Common myeloid progenitor, CD34-positive (primary cell): ENCODE results near the gene FGF7.

Experiments
- CTCF ChIA-PET: fragments of 350-600 bp; sonication (Branson Sonifier 250); formaldehyde crosslinking; loops from one replicate; lab custom pipeline; 2021; ENCODE audit warnings: antibody characterized with exemption; lab: Charles Lee
- POLR2A ChIA-PET: fragments of 350-600 bp; sonication (Branson Sonifier 250); formaldehyde crosslinking; loops from one replicate; lab custom pipeline; 2021; ENCODE audit warnings: antibody characterized with exemption; lab: Charles Lee
- DNase-seq, 3 donors: peaks; one replicate each; pipeline versions ENCODE4 v3.0.0 to v3.0.0-alpha.2; 2013
- H3K27ac ChIP-seq, 2 experiments: 1 replicate in 1 of 2; 2 replicates in 1 of 2; pipeline ENCODE4 v1.7.0; 2013; ENCODE audit warnings: inconsistent platforms in 2 of 2, low read length in 2 of 2, mild to moderate bottlenecking in 2 of 2, low read depth in 1 of 2, moderate library complexity in 1 of 2; ENCODE audit not compliant: severe bottlenecking in 2 of 2, insufficient read depth in 1 of 2, poor library complexity in 1 of 2
- H3K27me3 ChIP-seq, 5 experiments: replicated peaks in 2 of 5; 1 replicate in 3 of 5; 2 replicates in 2 of 5; pipeline versions ENCODE4 v1.6.1 to v1.7.0; 2013; ENCODE audit warnings: low read length in 4 of 5, mild to moderate bottlenecking in 2 of 5, moderate library complexity in 2 of 5, inconsistent platforms in 1 of 5; ENCODE audit not compliant: insufficient read depth in 5 of 5, control insufficient read depth in 4 of 5
- H3K36me3 ChIP-seq, 4 experiments: 1 replicate in 2 of 4; 2 replicates in 2 of 4; pipeline versions ENCODE4 v1.6.1 to v1.7.0; 2013; ENCODE audit warnings: low read length in 3 of 4, control low read depth in 1 of 4, mild to moderate bottlenecking in 1 of 4; ENCODE audit not compliant: control insufficient read depth in 4 of 4, insufficient read depth in 4 of 4
- H3K4me1 ChIP-seq, 4 experiments: 1 replicate in 3 of 4; 2 replicates in 1 of 4; pipeline versions ENCODE4 v1.6.1 to v1.7.1; 2013; ENCODE audit warnings: low read length in 3 of 4, mild to moderate bottlenecking in 3 of 4, control low read depth in 1 of 4, inconsistent platforms in 1 of 4, moderate library complexity in 1 of 4; ENCODE audit not compliant: control insufficient read depth in 4 of 4, insufficient read depth in 4 of 4; ENCODE audit errors: control extremely low read depth in 1 of 4
- H3K4me3 ChIP-seq, 7 experiments: 1 replicate in 4 of 7; 2 replicates in 3 of 7; pipeline versions ENCODE4 v1.5.1 to v1.7.0; 2013; ENCODE audit warnings: mild to moderate bottlenecking in 7 of 7, low read length in 6 of 7, moderate library complexity in 6 of 7, inconsistent platforms in 2 of 7, low read depth in 2 of 7, control low read depth in 1 of 7; ENCODE audit not compliant: insufficient read depth in 4 of 7, control insufficient read depth in 1 of 7; ENCODE audit errors: extremely low read depth in 1 of 7
- H3K9me3 ChIP-seq, 5 experiments: 1 replicate in 4 of 5; 2 replicates in 1 of 5; pipeline versions ENCODE4 v1.6.1 to v1.7.1; 2013; ENCODE audit warnings: low read length in 4 of 5, mild to moderate bottlenecking in 2 of 5, inconsistent platforms in 1 of 5, low read depth in 1 of 5, moderate library complexity in 1 of 5; ENCODE audit not compliant: control insufficient read depth in 4 of 5, insufficient read depth in 2 of 5; ENCODE audit errors: control extremely low read depth in 1 of 5
- WGBS: methylation state at CpG from one replicate; pipeline ENCODE4 v1.1.5; 2013; ENCODE audit not compliant: insufficient coverage; 5-methylcytosine and 5-hydroxymethylcytosine counted together

FGF7 gene

DNA sequence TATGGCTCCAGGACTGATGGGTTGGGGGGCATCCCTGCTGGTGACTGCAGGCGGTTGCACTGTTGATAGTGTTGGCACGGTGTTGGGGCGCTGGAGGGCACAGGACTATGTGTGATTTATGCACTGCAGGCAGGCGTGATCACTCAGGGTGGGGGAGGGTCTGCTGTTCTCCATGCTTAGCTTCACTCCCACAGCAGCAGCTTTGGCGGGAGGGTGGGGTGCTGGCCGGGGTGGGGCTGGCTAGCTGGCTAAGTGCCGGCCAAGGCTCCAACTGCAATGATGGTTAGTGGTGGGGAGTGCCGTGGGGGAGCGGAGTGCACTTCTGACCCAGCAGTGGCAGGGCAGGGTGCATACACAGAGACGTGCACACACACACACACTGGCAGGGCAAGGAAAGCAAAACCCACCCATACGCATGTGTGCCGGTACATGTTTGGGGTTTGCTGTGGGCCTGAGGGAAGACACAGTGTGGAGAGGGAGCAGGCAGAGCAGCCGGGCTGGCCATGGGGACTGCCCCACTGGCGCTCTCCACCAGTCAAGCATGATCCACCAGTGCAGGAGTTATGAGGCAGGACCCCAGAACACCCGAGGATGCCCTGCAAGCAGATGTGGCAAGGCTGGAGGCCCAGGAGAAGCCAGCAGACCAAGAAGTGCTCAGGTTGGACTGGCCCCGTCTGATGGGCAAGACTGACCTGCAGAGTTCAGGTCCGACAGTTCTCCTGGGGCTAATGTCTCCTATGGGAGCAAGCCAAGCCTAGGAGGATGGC is 16.5 kb upstream of the FGF7 start:
- no peak overlapping the region for H3K4me3 ChIP-seq
- H3K4me1 ChIP-seq = no peaks in the 10 kb centered on the region
- no peak overlapping the region for H3K27ac ChIP-seq
- H3K9me3 ChIP-seq = peaks cover 0 to 2% (median 0%) of the 10 kb centered on the region in 5 experiments
- ChIA-PET POLR2A (no interaction called here), CTCF (no interaction called here)
- H3K27me3 ChIP-seq = no peaks in the 10 kb centered on the region
- no peak for DNase-seq
- H3K36me3 ChIP-seq = no peaks in the 10 kb centered on the region
- 96% methylated on average over 13 of the region's 17 CpGs for WGBS

DNA sequence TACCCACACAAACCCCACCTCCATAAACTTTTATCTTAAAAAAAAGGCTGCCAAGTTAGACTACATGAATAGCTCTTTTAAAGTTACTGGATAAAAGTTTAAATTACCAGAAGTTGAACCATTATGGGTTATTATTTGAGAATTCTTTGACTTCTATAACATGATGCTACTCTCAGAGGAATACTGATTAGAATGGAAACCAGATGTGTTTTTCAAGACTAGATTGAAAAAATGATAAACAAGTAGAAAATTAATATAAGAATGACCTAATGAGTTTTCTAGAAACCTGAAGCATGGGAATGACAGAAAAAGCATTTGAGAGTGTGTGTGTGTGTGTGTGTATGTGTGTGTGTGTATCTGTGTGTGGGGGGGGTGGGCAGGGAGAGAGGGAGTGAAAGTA is 12.4 kb upstream of the FGF7 start:
- CTCF ChIA-PET = interaction anchor here (0.9 to 1.2 kb wide), 2 partner anchors 12 to 210 kb away, joined by 4 read pairs; partner anchors contain the start of genes DTWD1 and FAM227B
- H3K9me3 ChIP-seq = no peaks in the 10 kb centered on the region
- H3K4me3 ChIP-seq = no peak overlapping the region
- POLR2A ChIA-PET = no interaction called here
- no peaks in the 10 kb centered on the region for H3K27me3 ChIP-seq
- H3K4me1 ChIP-seq = no peaks in the 10 kb centered on the region
- H3K36me3 ChIP-seq = no peaks in the 10 kb centered on the region
- DNase-seq = no peak
- H3K27ac ChIP-seq = no peak overlapping the region

DNA sequence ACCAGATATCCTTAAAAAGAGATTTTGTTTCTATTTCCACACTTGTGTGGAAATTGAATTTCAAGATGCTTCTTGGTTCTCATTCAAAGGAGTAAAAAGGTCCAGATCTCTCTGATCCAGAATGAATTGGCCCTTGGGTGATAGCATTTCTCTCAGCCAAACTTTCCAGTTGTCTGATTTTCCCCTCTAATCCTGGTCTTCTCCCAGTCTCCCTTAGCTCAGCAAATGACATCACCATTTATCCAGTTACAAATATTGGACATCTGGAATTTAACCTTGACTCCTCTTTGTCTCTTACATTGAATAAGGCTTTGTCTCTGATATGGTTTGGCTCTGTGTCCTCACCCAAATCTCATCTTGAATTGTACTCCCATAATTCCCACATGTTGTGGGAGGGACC is 10.2 kb upstream of the FGF7 start:
- ChIA-PET POLR2A (no interaction called here), CTCF (no interaction called here)
- DNase-seq = no peak
- H3K27me3 ChIP-seq = no peaks in the 10 kb centered on the region
- H3K27ac ChIP-seq = no peak overlapping the region
- no peak overlapping the region for H3K4me3 ChIP-seq
- H3K9me3 ChIP-seq = no peaks in the 10 kb centered on the region
- no peaks in the 10 kb centered on the region for H3K4me1 ChIP-seq
- H3K36me3 ChIP-seq = no peaks in the 10 kb centered on the region

DNA sequence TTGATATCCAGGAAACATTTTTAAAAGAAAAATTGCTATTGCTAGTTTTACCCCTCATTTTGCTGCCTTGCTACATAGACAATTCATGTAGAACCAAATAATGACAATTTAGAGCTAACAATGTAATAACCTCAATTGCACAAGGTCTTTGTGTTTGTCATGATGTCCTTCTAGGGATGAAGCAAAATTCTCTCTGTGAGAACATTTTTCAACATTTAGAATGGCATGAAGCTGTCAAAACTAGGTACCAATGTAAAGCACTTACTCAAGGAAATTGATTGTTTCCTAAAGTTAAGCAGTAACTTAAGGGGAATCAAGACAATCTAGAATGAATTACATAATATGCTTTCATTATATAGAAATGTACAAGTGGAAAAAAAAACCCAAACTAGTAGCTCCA is 7.9 kb upstream of the FGF7 start:
- Histone ChIP-seq H3K36me3 (no peaks in the 10 kb centered on the region), H3K27me3 (no peaks in the 10 kb centered on the region)

DNA sequence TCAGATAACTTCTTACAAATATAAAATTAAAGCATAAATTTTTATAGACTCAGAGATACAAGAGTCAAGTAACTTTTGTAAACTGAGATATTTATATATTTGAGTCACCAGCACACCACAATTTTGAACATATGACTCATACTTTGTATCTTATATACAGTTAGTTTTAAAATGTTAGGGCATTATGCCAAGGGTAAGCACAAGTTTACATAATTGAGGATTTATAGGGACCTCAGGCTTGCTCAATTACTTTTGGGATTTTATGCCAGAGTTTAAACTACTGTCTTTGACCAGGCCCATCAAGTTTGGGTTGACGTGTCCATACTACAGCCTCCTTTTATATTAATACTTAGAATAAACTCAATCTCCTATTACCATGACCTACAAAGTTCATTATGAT is 7.4 kb upstream of the FGF7 start:
- ChIA-PET CTCF (no interaction called here), POLR2A (no interaction called here)
- H3K27me3 ChIP-seq = no peaks in the 10 kb centered on the region
- H3K27ac ChIP-seq = no peak overlapping the region
- no peaks in the 10 kb centered on the region for H3K36me3 ChIP-seq
- H3K9me3 ChIP-seq = no peaks in the 10 kb centered on the region
- no peak for DNase-seq
- no peak overlapping the region for H3K4me3 ChIP-seq
- no peaks in the 10 kb centered on the region for H3K4me1 ChIP-seq
- 91% methylated on average over 1 of the region's 1 CpG for WGBS

More for the DNA sequence above, 7.9 kb upstream of the FGF7 start:
- Histone ChIP-seq H3K27ac (no peak overlapping the region), H3K4me3 (no peak overlapping the region), H3K9me3 (no peaks in the 10 kb centered on the region), H3K4me1 (no peaks in the 10 kb centered on the region)
- ChIA-PET POLR2A (no interaction called here), CTCF (no interaction called here)
- no peak for DNase-seq

DNA sequence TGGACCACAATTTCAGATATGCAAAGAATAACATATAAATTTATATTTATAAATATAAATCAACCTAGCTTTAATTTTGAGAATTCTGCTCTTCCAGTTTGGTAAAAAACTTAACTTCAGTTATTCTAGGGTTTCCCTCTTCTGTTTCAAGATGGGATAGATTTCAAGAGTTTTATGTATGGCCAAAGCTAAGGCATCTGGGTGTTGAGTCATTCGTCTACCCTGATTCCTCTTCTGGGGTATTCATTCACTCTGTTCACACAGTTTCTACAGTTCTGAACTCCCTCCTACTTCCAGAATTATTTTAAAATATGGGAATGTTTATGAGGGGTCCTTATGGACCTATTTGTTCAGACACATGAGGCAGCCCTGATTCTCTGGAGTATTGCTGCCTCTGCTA is 4.2 kb upstream of the FGF7 start:
- Histone ChIP-seq H3K27ac (no peak overlapping the region), H3K4me1 (peaks cover 0 to 9% (median 0%) of the 10 kb centered on the region in 4 experiments), H3K36me3 (no peaks in the 10 kb centered on the region), H3K4me3 (no peak overlapping the region), H3K27me3 (no peaks in the 10 kb centered on the region), H3K9me3 (no peaks in the 10 kb centered on the region)
- POLR2A ChIA-PET = interaction anchor here (0.8 kb wide), 1 partner anchor 20 kb away, joined by 3 read pairs; no protein-coding TSS in a partner anchor
- DNase-seq = no peak
- WGBS = no CpG with 5 or more reads among the region's 1 CpG
- CTCF ChIA-PET = no interaction called here

DNA sequence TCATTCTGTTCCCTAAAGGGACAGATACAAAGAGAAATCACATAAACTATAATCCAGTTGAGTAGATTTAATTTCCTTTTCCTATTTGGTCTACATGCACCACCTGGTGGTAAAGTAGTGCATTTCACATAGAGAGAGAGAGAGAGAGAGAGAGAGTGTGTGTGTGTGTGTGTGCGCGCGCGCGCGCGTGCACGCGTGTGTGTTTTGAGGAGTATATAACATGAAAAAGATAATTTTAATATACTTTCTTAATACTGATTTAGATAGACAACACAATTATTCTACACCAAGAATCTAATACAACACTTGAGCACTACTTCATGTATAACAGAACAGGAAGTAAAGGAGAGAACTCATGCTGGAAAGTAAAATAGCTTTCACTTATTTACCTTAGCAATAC is 1.1 kb upstream of the FGF7 start:
- peak; percentile 58 to 80 (median 63) for DNase-seq
- Histone ChIP-seq H3K9me3 (no peaks in the 10 kb centered on the region), H3K27ac (no peak overlapping the region), H3K4me1 (peaks cover 0 to 11% (median 0%) of the 10 kb centered on the region in 4 experiments), H3K4me3 (peak overlapping the region in 3 of 7 experiments; percentile 27 to 71 (median 29)), H3K27me3 (no peaks in the 10 kb centered on the region), H3K36me3 (no peaks in the 10 kb centered on the region)
- ChIA-PET CTCF (interaction anchor here (0.7 to 2.7 kb wide), 12 partner anchors 9 to 724 kb away, joined by 3 to 26 read pairs (median 4); no protein-coding TSS in a partner anchor), POLR2A (no interaction called here)
- no CpG with 5 or more reads among the region's 9 CpGs for WGBS
